Thoracic aorta (tissue), 2 donors: ENCODE results near the gene SLC9A3. TPM values are rescaled to one million over a fixed set of nuclear protein-coding genes. Genes with fewer than 3 reads are reported as not detected.

ENCODE experiments used
- ATAC-seq: fragments of 150-250 bp; one replicate; pipeline ENCODE4 v1.8.0; 2017; ENCODE audit warnings: low read depth; ENCODE audit not compliant: insufficient number of reproducible peaks, low FRiP score
- DNase-seq: peaks from one replicate; pipeline ENCODE4 v3.0.0-alpha.2; 2020; ENCODE audit warnings: low spot score
- H3K27ac ChIP-seq, 2 donors: fragments of 200-600 bp; sonication (generic); 1 replicate in 1 of 2; 2 replicates in 1 of 2; pipeline ENCODE4 v1.5.1; 2016; ENCODE audit warnings: mild to moderate bottlenecking in 2 of 2, moderate library complexity in 2 of 2
- H3K27me3 ChIP-seq: fragments of 200-600 bp; sonication (generic); replicated peaks from 2 replicates; pipeline ENCODE4 v1.6.0; 2016; ENCODE audit warnings: mild to moderate bottlenecking; ENCODE audit not compliant: insufficient read depth
- H3K36me3 ChIP-seq: fragments of 200-600 bp; sonication (generic); one replicate; pipeline ENCODE4 v1.5.1; 2016
- H3K4me1 ChIP-seq, 2 donors: fragments of 200-600 bp; sonication (generic); 1 replicate in 1 of 2; 2 replicates in 1 of 2; pipeline versions ENCODE4 v1.5.1 to v1.6.0; 2016; ENCODE audit warnings: low read depth in 2 of 2, mild to moderate bottlenecking in 1 of 2; ENCODE audit not compliant: control insufficient read depth in 1 of 2
- H3K4me3 ChIP-seq: fragments of 200-600 bp; sonication (generic); 2 replicates; pipeline ENCODE4 v1.5.1; 2016; ENCODE audit warnings: mild to moderate bottlenecking
- H3K9me3 ChIP-seq: fragments of 200-600 bp; sonication (generic); 2 replicates; pipeline ENCODE4 v1.5.1; 2016
- CTCF ChIP-seq: fragments of 200-600 bp; sonication (generic); IDR thresholded peaks from one replicate; pipeline ENCODE4 v1.5.1; 2019; ENCODE audit warnings: antibody characterized with exemption
- total RNA-seq, 2 donors: library from RNA; depleted of rRNA; stranded (reverse); fragments of >200 nt; gene quantifications; one replicate each; pipeline versions ENCODE4 v1.1.0 to v1.2.3, GENCODE V29; 2016

Gene SLC9A3
- total RNA-seq, 2 donors from 2014 or later, result 1.6 to 1.8 TPM

DNA sequence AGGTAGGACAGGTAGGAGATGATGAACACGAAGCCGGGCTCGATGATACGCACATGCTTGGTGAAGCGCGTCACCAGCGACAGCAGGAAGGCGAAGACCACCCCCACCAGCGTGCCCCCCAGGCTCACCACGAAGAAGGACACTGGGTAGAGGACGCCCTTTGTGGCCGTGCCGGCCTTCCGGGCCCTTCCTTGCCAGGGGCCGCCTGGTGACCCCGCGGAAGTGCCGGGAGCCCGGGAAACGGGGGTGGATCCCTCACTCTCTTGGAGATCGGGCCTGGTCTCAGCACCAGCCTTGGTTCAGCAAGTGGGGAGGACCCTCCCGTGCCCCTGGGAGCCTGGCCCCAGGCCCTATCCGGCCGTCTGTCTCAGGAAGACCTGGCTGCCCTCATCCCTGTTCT lies 39.7 kb downstream of the SLC9A3 start:
- no peaks in the 10 kb centered on the region for H3K27me3 ChIP-seq

DNA sequence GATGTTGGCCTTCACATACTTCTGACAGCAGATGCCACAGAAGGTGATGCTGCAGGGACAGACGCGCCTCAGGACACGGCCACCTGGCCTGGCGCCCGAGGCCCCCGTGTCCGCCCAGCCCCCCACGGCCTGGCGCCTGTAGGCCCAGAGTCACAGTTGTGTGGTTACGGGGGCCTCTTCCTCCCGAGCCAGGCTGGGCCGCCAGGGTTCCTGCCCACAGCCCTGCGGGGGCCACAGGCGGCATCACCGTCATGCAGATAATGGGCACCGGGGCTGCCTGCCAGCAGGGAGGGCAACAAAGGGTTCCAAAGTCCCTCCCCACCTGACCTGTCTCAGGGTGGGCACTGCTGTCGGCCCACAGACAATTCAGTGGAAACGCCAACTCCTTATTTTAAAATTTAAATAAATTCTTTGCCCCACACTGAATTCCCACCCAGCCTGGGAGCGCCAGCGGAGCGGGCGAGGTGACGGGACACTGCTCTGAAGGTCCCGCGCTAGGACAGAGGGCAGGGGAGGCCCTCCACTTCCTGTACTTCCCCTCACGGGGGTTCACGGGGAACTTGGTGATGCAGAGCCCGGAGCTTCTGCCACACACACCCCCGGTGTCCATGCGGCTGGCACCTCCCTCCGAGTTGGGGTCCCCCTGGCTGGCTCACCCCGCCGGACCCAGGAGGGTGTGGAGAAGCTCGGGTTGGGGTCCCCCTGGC lies 40.7 kb downstream of the SLC9A3 start:
- DNase-seq (no peak), ATAC-seq (no peak)
- no peaks in the 10 kb centered on the region for H3K36me3 ChIP-seq
- no peak overlapping the region for H3K27ac ChIP-seq
- TF ChIP-seq CTCF, result no peak
- H3K4me1 ChIP-seq, result no peaks in the 10 kb centered on the region
- H3K27me3 ChIP-seq, result no peaks in the 10 kb centered on the region
- no peaks in the 10 kb centered on the region for H3K9me3 ChIP-seq
- no peak overlapping the region for H3K4me3 ChIP-seq

More for the DNA sequence above, 39.7 kb downstream of the SLC9A3 start:
- H3K36me3 ChIP-seq, result no peaks in the 10 kb centered on the region
- no peaks in the 10 kb centered on the region for H3K9me3 ChIP-seq
- DNase-seq, result no peak
- no peak overlapping the region for H3K4me3 ChIP-seq
- no peaks in the 10 kb centered on the region for H3K4me1 ChIP-seq
- no peak overlapping the region for H3K27ac ChIP-seq
- no peak for ATAC-seq
- TF ChIP-seq CTCF, result no peak

- Histone ChIP-seq H3K4me1 (no peaks in the 10 kb centered on the region), H3K36me3 (no peaks in the 10 kb centered on the region), H3K27me3 (no peaks in the 10 kb centered on the region), H3K9me3 (no peaks in the 10 kb centered on the region), H3K27ac (no peak overlapping the region), H3K4me3 (no peak overlapping the region)
- no peak for TF ChIP-seq CTCF
- ATAC-seq (no peak), DNase-seq (no peak)
Observed at GRCh38 chr5:483011-483410, 41.2 kb downstream of the SLC9A3 start.

DNA sequence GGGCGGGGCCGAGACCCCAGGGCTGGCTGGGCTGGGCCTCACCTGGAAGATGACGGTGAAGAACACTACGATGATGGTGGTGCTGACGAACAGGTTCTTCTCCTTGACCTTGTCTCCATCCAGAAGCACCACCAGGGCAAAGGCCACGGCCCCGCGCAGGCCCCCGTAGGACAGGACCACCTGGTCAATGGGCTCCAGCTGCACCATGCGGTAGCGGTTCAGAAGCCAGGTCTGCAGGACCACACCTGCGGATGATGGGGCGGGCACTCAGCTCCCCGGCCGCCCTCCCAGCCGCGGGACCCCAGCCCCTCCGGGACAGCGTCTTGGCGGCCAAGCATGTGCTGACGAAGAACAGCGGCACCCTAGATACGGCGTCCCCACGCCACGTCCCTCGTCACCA lies 41.7 kb downstream of the SLC9A3 start:
- ATAC-seq (no peak), DNase-seq (no peak)
- Histone ChIP-seq H3K9me3 (no peaks in the 10 kb centered on the region), H3K4me1 (no peaks in the 10 kb centered on the region), H3K36me3 (no peaks in the 10 kb centered on the region), H3K4me3 (no peak overlapping the region), H3K27ac (no peak overlapping the region), H3K27me3 (no peaks in the 10 kb centered on the region)
- no peak for TF ChIP-seq CTCF

DNA sequence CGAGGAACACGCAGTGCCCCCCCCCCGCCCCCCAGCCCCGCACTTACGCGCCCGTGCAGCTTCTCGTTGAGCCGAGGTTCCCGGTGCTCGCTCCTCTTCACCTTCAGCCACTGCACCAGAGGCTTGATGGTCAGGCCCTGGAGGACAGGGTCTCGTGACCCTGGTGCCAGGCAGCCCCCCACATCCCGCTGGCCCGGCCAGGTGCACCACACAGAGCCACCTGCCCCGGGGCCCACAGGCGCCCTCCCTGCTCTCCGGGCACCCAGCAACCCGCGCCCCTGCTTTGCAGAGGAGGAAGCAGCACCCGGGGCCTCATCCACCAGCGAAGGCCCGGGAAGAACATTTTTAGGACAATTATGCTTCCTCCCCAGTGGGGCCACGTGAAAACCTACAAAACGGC lies 42.2 kb downstream of the SLC9A3 start:
- H3K36me3 ChIP-seq, result no peaks in the 10 kb centered on the region
- no peak overlapping the region for H3K27ac ChIP-seq
- H3K4me1 ChIP-seq, result no peaks in the 10 kb centered on the region
- DNase-seq (no peak), ATAC-seq (no peak)
- H3K9me3 ChIP-seq, result no peaks in the 10 kb centered on the region
- no peak for TF ChIP-seq CTCF
- no peak overlapping the region for H3K4me3 ChIP-seq
- H3K27me3 ChIP-seq, result no peaks in the 10 kb centered on the region
